ENCODE measurements around the gene AFF1.
A peak's percentile ranks its signal among the peaks of the same experiment; 100 is the strongest.

Gene AFF1

GRCh38 chr4:86910369-86910768, 24.4 kb upstream of the AFF1 start:
- Mint-ChIP-seq H3K27ac (no peak overlapping the region), H3K36me3 (ENCODE audit: low read depth) (no peaks in the 10 kb centered on the region), H3K9me3 (no peaks in the 10 kb centered on the region), H3K4me1 (ENCODE audit: low read depth) (peaks cover 19% of the 10 kb centered on the region), H3K4me3 (no peak overlapping the region), H3K27me3 (no peaks in the 10 kb centered on the region)

- Mint-ChIP-seq H3K4me1 (ENCODE audit: low read depth) (peaks cover 19% of the 10 kb centered on the region), H3K27me3 (no peaks in the 10 kb centered on the region), H3K27ac (no peak overlapping the region), H3K9me3 (no peaks in the 10 kb centered on the region), H3K36me3 (ENCODE audit: low read depth) (no peaks in the 10 kb centered on the region), H3K4me3 (no peak overlapping the region)
Measured at GRCh38 chr4:86910820-86911684, 23.8 kb upstream of the AFF1 start.

DNA sequence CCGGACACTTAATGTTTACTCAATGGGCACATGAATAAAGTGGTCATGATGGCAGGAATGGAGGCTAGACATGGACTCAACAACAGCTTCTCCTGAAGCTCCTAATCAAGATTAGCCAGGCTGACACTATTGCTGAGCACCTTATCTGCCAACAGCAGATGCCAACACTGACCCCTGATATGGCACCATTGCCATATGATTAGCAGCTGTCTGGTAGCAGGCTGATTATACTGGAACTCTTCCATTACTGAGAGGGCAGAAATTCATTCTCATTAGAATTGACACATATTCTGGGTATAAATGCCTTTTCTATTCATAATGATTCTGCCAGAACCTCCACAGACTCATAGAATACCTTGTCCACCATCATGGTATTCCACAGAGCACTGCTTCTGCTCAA, 18.4 kb upstream of the AFF1 start:
- peaks cover 1% of the 10 kb centered on the region for H3K4me1 Mint-ChIP-seq (ENCODE audit: low read depth)
- H3K36me3 Mint-ChIP-seq (ENCODE audit: low read depth): no peaks in the 10 kb centered on the region
- H3K9me3 Mint-ChIP-seq: no peaks in the 10 kb centered on the region
- H3K27me3 Mint-ChIP-seq: no peaks in the 10 kb centered on the region
- no peak overlapping the region for H3K4me3 Mint-ChIP-seq
- H3K27ac Mint-ChIP-seq: no peak overlapping the region

DNA sequence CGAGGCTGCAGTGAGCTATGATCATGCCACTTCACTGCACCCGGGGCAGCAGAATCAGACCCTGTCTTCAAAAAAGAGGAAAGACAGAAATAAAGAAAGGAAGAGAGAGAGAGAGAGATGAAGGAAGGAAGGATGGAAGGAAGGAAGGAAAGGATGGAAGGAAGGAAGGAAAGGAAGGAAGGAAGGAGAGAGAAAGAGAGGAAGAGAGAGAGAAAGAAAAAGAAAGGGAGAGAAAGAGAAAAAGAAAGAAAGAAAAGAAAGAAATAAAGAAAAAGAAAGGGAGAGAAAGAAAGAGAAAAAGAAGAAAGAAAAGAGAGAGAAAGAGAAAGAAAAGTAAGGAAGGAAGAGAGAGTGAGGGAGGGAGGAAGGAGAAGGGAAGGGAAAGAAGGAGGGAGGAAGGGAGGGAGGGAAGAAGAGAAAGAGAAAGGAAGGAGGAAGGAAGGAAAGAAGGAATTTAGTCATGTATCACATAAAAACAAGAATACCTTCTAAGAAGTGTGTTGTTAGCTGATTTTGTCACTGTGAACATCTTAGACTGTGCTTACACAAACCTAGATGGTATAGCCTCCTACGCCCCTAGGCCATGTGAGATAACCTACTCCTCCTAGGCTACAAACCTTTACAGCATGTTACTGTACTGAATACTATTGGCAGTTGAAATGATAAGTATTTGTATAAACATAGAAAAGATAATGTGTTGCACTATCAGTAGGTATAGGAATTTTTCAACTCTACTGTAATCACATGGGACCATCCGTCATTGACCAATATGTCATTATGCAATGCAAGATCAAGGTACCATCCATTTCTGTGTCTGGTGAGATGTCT, 17.4 kb upstream of the AFF1 start:
- Mint-ChIP-seq H3K9me3 (no peaks in the 10 kb centered on the region), H3K4me1 (ENCODE audit: low read depth) (no peaks in the 10 kb centered on the region), H3K27ac (no peak overlapping the region), H3K4me3 (no peak overlapping the region), H3K36me3 (ENCODE audit: low read depth) (no peaks in the 10 kb centered on the region), H3K27me3 (no peaks in the 10 kb centered on the region)

GRCh38 chr4:86918539-86919072, 16.2 kb upstream of the AFF1 start:
- Mint-ChIP-seq H3K4me3 (no peak overlapping the region), H3K9me3 (no peaks in the 10 kb centered on the region), H3K36me3 (ENCODE audit: low read depth) (no peaks in the 10 kb centered on the region), H3K27me3 (no peaks in the 10 kb centered on the region), H3K27ac (no peak overlapping the region), H3K4me1 (ENCODE audit: low read depth) (no peaks in the 10 kb centered on the region)

DNA sequence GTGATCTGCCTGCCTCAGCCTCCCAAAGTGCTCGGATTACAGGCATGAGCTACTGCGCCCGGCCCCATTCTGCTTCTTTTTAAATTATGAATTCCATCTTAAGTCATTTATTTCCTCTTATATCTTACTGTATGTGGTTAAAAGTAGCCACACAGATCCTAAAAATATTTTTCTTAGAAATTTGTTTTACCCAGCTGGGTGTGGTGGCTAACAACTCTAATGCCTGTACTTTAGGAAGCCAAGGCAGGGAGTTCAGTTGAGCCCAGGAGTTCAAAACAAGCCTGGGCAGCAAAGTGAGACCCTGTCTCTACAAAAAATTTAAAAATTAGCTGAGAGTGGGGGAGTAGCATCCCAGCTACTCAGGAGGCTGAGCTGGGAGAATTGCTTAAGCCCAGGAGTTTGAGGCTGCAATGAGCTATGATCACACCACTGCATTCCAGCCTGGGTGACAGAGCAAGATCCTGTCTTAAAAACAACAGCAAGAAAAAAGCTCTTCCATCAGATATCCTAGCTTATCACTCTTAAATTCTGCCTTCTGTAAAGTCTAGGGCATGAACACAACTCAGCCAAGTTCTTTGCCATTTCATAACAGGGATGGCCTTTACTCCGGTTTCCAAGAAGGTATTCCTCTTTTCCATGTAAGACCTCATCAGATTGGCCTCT, 15.1 kb upstream of the AFF1 start:
- Mint-ChIP-seq H3K4me1 (ENCODE audit: low read depth) (no peaks in the 10 kb centered on the region), H3K36me3 (ENCODE audit: low read depth) (no peaks in the 10 kb centered on the region), H3K9me3 (no peaks in the 10 kb centered on the region), H3K27ac (no peak overlapping the region), H3K4me3 (no peak overlapping the region), H3K27me3 (no peaks in the 10 kb centered on the region)

- Mint-ChIP-seq H3K36me3 (ENCODE audit: low read depth) (no peaks in the 10 kb centered on the region), H3K27ac (no peak overlapping the region), H3K27me3 (no peaks in the 10 kb centered on the region), H3K4me1 (ENCODE audit: low read depth) (no peaks in the 10 kb centered on the region), H3K9me3 (no peaks in the 10 kb centered on the region), H3K4me3 (no peak overlapping the region)
Measured at GRCh38 chr4:86921608-86922252, 13.1 kb upstream of the AFF1 start.

GRCh38 chr4:86924811-86925210, 10.0 kb upstream of the AFF1 start:
- Mint-ChIP-seq H3K9me3 (no peaks in the 10 kb centered on the region), H3K36me3 (ENCODE audit: low read depth) (no peaks in the 10 kb centered on the region), H3K27me3 (no peaks in the 10 kb centered on the region), H3K27ac (no peak overlapping the region), H3K4me1 (ENCODE audit: low read depth) (peaks cover 22% of the 10 kb centered on the region), H3K4me3 (no peak overlapping the region)

GRCh38 chr4:86926435-86927086, 8.2 kb upstream of the AFF1 start:
- H3K27me3 Mint-ChIP-seq: no peaks in the 10 kb centered on the region
- peaks cover 5% of the 10 kb centered on the region for H3K36me3 Mint-ChIP-seq (ENCODE audit: low read depth)
- H3K9me3 Mint-ChIP-seq: no peaks in the 10 kb centered on the region
- no peak overlapping the region for H3K27ac Mint-ChIP-seq
- H3K4me1 Mint-ChIP-seq (ENCODE audit: low read depth): peaks cover 28% of the 10 kb centered on the region
- H3K4me3 Mint-ChIP-seq: no peak overlapping the region

DNA sequence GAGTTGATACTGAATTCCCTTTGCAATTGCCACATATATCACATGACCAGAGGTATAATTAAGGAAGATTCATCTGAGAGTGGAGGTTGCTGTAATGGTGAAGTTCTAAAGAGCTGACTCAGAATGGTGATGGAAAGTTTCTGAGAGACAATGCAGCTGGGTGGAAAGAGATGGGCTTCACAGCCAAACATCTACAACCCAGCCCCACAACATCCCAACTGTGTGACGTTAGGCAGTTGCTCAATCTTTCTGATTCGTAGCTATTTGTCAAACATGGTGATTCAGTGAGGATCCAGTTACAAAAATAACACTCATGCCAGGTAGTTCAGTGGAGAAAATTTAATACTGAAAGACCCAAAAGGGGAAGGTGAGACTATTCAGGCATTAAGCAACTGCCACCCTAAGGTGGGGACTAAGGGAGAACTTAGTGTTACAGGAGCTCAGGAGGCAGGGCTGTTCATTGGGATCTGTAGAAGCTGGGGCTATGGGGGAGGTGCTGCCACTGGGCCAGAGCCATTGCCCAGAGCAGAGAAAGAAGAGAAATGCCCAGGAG, 6.9 kb upstream of the AFF1 start:
- H3K27ac Mint-ChIP-seq: peak overlapping the region; percentile 89
- peaks cover 5% of the 10 kb centered on the region for H3K36me3 Mint-ChIP-seq (ENCODE audit: low read depth)
- H3K4me1 Mint-ChIP-seq (ENCODE audit: low read depth): peaks cover 28% of the 10 kb centered on the region
- no peak overlapping the region for H3K4me3 Mint-ChIP-seq
- no peaks in the 10 kb centered on the region for H3K27me3 Mint-ChIP-seq
- H3K9me3 Mint-ChIP-seq: no peaks in the 10 kb centered on the region

DNA sequence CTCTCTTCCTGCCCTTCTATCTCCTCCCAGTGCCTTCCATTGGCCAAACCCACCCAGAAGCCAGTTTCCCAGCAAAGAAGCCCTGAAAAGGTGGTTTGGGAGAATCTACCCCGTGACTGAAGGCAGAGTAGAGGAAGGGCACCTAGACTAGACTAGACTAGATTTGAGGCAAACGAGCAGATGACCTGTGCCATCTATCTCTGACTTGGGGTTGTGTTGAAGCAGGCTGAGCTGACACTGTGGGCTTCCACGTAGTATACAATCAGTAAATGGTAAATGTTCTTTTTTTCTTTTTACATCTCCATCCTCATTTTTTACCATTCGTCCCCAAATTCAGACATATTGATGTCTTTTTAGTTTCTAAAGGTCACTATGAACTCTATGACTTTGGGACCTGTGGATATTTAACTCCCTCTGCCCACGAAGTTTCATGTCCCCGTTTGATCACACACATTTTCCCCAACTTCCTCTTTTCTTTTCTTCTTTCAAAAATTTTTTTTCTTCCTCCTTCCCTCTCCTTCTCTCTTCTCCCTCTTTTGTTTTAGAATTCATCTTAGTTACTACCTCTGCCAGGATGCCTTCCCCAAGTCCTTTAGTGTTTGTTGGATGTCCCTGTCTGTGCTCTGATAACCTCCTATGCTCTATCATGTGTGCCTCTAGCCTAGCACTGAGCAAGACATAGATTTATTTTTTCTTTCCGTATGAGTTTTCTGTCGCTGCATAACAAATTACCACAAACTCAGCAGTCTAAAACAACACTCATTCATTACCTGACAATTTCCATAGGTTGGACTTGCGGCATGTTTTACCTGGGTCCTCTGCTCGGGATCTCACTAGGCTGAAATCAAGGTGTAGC, 6.2 kb upstream of the AFF1 start:
- peaks cover 5% of the 10 kb centered on the region for H3K36me3 Mint-ChIP-seq (ENCODE audit: low read depth)

GRCh38 chr4:86934147-86934770, 552 bp upstream of the AFF1 start:
- Mint-ChIP-seq H3K36me3 (ENCODE audit: low read depth) (peaks cover 5% of the 10 kb centered on the region), H3K27me3 (no peaks in the 10 kb centered on the region), H3K9me3 (no peaks in the 10 kb centered on the region), H3K4me3 (peak overlapping the region; percentile 87), H3K4me1 (ENCODE audit: low read depth) (peaks cover 49% of the 10 kb centered on the region), H3K27ac (peak overlapping the region; percentile 84)

More for the DNA sequence above, 6.2 kb upstream of the AFF1 start:
- Mint-ChIP-seq H3K27me3 (no peaks in the 10 kb centered on the region), H3K4me1 (ENCODE audit: low read depth) (peaks cover 29% of the 10 kb centered on the region), H3K9me3 (no peaks in the 10 kb centered on the region), H3K27ac (peak overlapping the region; percentile 89), H3K4me3 (peak overlapping the region; percentile 17)

DNA sequence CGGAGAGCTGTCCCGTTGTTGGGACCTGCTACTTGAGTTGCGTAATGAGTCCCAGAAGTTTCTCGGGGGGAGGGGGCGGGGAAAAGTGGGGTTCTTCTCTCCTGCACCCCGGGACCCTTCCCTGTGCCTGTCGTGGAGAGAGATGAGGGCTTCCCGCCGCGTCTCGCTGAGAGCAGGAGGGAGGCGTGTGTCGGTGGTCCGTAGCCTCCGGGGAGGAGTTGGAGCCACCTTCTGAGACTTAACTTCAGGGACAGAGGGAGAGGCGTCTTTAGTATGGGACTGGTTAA, 698 bp downstream of the AFF1 start:
- Mint-ChIP-seq H3K4me3 (peak overlapping the region; percentile 92), H3K4me1 (ENCODE audit: low read depth) (peaks cover 62% of the 10 kb centered on the region), H3K9me3 (no peaks in the 10 kb centered on the region), H3K27me3 (no peaks in the 10 kb centered on the region), H3K36me3 (ENCODE audit: low read depth) (peaks cover 5% of the 10 kb centered on the region), H3K27ac (peak overlapping the region; percentile 98)

All from stimulated activated naive CD8-positive, alpha-beta T cell treated with anti-CD3 and anti-CD28 coated beads, Interleukin-15, Interleukin-2, amounts not matched to agents 100 ng/mL and 50 ng/mL, for 24 hours (primary cell).